MCF 10A (cell line): Measurements from ENCODE around the gene UNC80. TPM values are rescaled to one million over a fixed set of nuclear protein-coding genes. Genes with fewer than 3 reads are reported as not detected.

Experiments used
- BruUV-seq: library from RNA; stranded (reverse); fragments of 400-500 nt; replicated peaks from 2 replicates; lab custom pipeline; 2021; lab: Mats Ljungman, UMichigan
- CTCF ChIA-PET: fragments of 300-600 bp; sonication (Branson Sonifier 250); formaldehyde crosslinking; extraction: SDS; loops from one replicate; lab custom pipeline; 2021; ENCODE audit warnings: antibody characterized with exemption, inconsistent platforms; lab: Yijun Ruan, JAX
- POLR2A ChIA-PET: fragments of 300-600, 350-650 bp; sonication (Branson Sonifier 250); formaldehyde crosslinking; extraction: SDS; loops from one replicate; lab custom pipeline; 2020; ENCODE audit warnings: antibody characterized with exemption, inconsistent platforms; lab: Yijun Ruan, JAX
- DNase-seq: peaks from one replicate; pipeline ENCODE4 v3.0.0-alpha.2; 2018; ENCODE audit not compliant: unreplicated experiment
- H3K27ac Mint-ChIP-seq: one replicate; pipeline ENCODE4 v1.8.0; 2022; ENCODE audit warnings: mild to moderate bottlenecking, low read depth, mixed read lengths; ENCODE audit not compliant: unreplicated experiment
- H3K27me3 Mint-ChIP-seq: one replicate; pipeline ENCODE4 v1.8.0; 2022; ENCODE audit warnings: mixed read lengths; ENCODE audit not compliant: insufficient read depth, unreplicated experiment
- H3K36me3 Mint-ChIP-seq: one replicate; pipeline ENCODE4 v1.8.0; 2022; ENCODE audit warnings: mild to moderate bottlenecking, moderate library complexity, mixed read lengths; ENCODE audit not compliant: insufficient read depth, unreplicated experiment
- H3K4me1 Mint-ChIP-seq: one replicate; pipeline ENCODE4 v1.8.0; 2022; ENCODE audit warnings: mixed read lengths; ENCODE audit not compliant: insufficient read depth, unreplicated experiment
- H3K4me3 Mint-ChIP-seq: one replicate; pipeline ENCODE4 v1.8.0; 2022; ENCODE audit warnings: mild to moderate bottlenecking, moderate library complexity, mixed read lengths; ENCODE audit not compliant: unreplicated experiment
- H3K9me3 Mint-ChIP-seq: one replicate; pipeline ENCODE4 v1.8.0; 2022; ENCODE audit warnings: mixed read lengths; ENCODE audit not compliant: unreplicated experiment
- intact Hi-C: fragments of 100-400 bp; cut with micrococcal nuclease; formaldehyde crosslinking; loops from 2 replicates; pipeline ENCODE4 v1.14.1; 2022
- total RNA-seq: library from RNA; stranded (reverse); gene quantifications from 2 replicates; pipeline ENCODE4 v1.2.3, GENCODE V29; 2022
- TF ChIP-seq, protein P1 (sequence below): fragments of 200-600 bp; IDR thresholded peaks from one replicate; pipeline ENCODE4 v1.8.0; 2022; ENCODE audit warnings: antibody characterized with exemption, mild to moderate bottlenecking; ENCODE audit not compliant: unreplicated experiment

Gene UNC80
- total RNA-seq, 1 experiment from 2014 or later: not detected

GRCh38 chr2:210034087-210034683, 262.6 kb downstream of the UNC80 start:
- CTCF ChIA-PET: interaction anchor here (0.7 to 1.1 kb wide), 3 partner anchors 37 to 165 kb away, joined by 3 to 4 read pairs (median 4); no protein-coding TSS in a partner anchor
- no peaks in the 10 kb centered on the region for H3K9me3 Mint-ChIP-seq
- no TSS peak for BruUV-seq
- H3K36me3 Mint-ChIP-seq: peaks cover 26% of the 10 kb centered on the region
- no peaks in the 10 kb centered on the region for H3K4me1 Mint-ChIP-seq
- TF ChIP-seq, protein P1, sequence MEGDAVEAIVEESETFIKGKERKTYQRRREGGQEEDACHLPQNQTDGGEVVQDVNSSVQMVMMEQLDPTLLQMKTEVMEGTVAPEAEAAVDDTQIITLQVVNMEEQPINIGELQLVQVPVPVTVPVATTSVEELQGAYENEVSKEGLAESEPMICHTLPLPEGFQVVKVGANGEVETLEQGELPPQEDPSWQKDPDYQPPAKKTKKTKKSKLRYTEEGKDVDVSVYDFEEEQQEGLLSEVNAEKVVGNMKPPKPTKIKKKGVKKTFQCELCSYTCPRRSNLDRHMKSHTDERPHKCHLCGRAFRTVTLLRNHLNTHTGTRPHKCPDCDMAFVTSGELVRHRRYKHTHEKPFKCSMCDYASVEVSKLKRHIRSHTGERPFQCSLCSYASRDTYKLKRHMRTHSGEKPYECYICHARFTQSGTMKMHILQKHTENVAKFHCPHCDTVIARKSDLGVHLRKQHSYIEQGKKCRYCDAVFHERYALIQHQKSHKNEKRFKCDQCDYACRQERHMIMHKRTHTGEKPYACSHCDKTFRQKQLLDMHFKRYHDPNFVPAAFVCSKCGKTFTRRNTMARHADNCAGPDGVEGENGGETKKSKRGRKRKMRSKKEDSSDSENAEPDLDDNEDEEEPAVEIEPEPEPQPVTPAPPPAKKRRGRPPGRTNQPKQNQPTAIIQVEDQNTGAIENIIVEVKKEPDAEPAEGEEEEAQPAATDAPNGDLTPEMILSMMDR: no peak
- DNase-seq: no peak
- H3K27ac Mint-ChIP-seq: no peak overlapping the region
- intact Hi-C loops: no loop called here
- H3K4me3 Mint-ChIP-seq: no peak overlapping the region
- no peaks in the 10 kb centered on the region for H3K27me3 Mint-ChIP-seq
- POLR2A ChIA-PET: interaction anchor here (0.6 kb wide), 1 partner anchor 20 kb away, joined by 3 read pairs; no protein-coding TSS in a partner anchor

GRCh38 chr2:210035679-210036078, 264.0 kb downstream of the UNC80 start:
- H3K36me3 Mint-ChIP-seq: peaks cover 22% of the 10 kb centered on the region
- intact Hi-C loops: no loop called here
- no peaks in the 10 kb centered on the region for H3K9me3 Mint-ChIP-seq
- no peak overlapping the region for H3K27ac Mint-ChIP-seq
- H3K27me3 Mint-ChIP-seq: no peaks in the 10 kb centered on the region
- POLR2A ChIA-PET: no interaction called here
- H3K4me1 Mint-ChIP-seq: no peaks in the 10 kb centered on the region
- DNase-seq: no peak
- no TSS peak for BruUV-seq
- CTCF ChIA-PET: no interaction called here
- TF ChIP-seq, protein P1: no peak
- no peak overlapping the region for H3K4me3 Mint-ChIP-seq

DNA sequence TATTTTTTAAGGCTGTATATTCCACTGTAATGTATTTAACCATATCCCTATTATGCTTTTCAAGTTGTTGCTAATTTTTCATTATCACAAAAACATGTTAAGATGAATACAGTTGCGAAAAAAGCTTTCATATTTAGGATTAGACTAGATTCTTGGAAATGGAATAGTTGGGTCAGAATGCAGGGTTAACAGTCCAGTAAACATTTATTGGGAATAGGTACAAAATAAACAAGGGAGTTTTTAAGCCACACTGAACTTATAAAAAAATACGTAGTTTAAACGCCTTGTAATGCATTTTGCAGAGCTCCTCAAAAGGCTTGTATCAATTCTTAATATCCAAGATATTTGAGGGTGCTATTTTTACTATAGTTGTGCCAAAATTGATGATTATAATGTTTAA, 266.4 kb downstream of the UNC80 start:
- TF ChIP-seq, protein P1: no peak
- Mint-ChIP-seq H3K9me3 (no peaks in the 10 kb centered on the region), H3K36me3 (peaks cover 22% of the 10 kb centered on the region), H3K27me3 (no peaks in the 10 kb centered on the region), H3K27ac (no peak overlapping the region), H3K4me3 (no peak overlapping the region), H3K4me1 (no peaks in the 10 kb centered on the region)
- intact Hi-C loops: no loop called here
- ChIA-PET POLR2A (no interaction called here), CTCF (no interaction called here)
- BruUV-seq: no TSS peak
- no peak for DNase-seq

DNA sequence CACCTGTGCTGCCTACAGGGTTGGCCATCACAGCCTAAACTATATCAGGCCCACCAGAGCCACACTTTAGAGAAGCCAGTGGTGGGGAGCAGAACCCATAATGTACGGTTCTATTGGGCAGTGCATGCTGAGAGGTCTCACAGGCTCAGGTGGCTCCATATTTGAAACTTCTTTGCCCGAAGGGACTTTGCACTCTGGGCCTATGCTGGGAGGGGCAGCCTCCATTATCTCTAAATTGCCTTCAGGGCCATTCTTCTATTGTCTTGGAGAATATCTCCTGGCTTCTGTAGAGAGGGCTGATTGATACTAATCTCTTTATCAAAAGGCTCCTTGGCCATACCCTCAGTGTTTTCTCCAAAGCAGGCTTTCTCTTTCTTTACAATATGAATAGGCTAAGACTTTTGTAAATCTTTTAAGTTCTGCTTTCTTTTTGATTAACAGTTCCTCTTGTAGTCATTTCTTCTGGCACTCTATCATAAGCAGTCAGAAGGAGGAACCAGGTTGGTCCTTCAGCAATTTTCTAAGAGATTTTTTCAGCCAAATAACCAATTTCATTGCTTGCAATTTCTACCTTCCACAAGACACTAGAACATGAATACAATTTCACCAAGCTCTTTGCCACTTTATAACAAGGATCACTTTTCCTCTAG, 275.3 kb downstream of the UNC80 start:
- ChIA-PET CTCF (no interaction called here), POLR2A (no interaction called here)
- no peak for DNase-seq
- TF ChIP-seq, protein P1: no peak
- Mint-ChIP-seq H3K9me3 (no peaks in the 10 kb centered on the region), H3K36me3 (peaks cover 18% of the 10 kb centered on the region), H3K4me3 (no peak overlapping the region), H3K27me3 (no peaks in the 10 kb centered on the region), H3K27ac (no peak overlapping the region), H3K4me1 (no peaks in the 10 kb centered on the region)
- intact Hi-C loops: no loop called here
- BruUV-seq: no TSS peak

Other genes with a start within 250 kb of the UNC80 start
- 90.6 and 92.1 TPM in 2 replicates for gene RPE, start 230.8 kb downstream of the UNC80 start, total RNA-seq